ENCODE data around the gene CNDP1.
"Not testable (repeated sequence)": the region's sequence is repeated elsewhere in the genome, so short reads cannot be mapped to it uniquely, and the experiment has no call there.

The CNDP1 gene

GRCh38 chr18:74562775-74563174 is 28.5 kb downstream of the CNDP1 start:
- H3K9me3 Mint-ChIP-seq = peaks cover 9% of the 10 kb centered on the region
- no peak overlapping the region for H3K27ac Mint-ChIP-seq
- peaks cover 2% of the 10 kb centered on the region for H3K36me3 Mint-ChIP-seq (ENCODE audit: low read depth)
- no peaks in the 10 kb centered on the region for H3K4me1 Mint-ChIP-seq (ENCODE audit: low read depth)
- DNase-seq = no peak
- peaks cover 5% of the 10 kb centered on the region for H3K27me3 Mint-ChIP-seq
- no peak overlapping the region for H3K4me3 Mint-ChIP-seq

DNA sequence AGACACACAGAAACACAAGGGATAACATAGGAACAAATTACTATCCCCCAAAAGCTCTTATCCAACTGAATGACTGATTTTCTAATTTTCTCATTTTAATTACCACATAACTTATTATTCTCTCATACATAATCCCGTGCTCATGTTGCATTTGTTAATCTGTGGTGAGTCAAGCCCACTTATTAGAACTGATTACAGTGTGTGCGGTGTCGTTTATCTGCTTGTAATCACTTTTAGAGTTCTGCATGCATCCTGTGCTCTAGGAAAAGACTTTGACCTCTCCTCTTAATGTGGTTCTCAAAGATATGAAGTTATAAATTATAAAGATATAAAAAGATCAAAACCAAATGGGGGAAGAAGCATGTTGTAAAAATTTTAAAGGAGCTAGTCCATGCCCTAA is 29.7 kb downstream of the CNDP1 start:
- no peak for DNase-seq
- Mint-ChIP-seq H3K27ac (no peak overlapping the region), H3K4me1 (ENCODE audit: low read depth) (no peaks in the 10 kb centered on the region), H3K27me3 (peaks cover 9% of the 10 kb centered on the region), H3K4me3 (no peak overlapping the region), H3K36me3 (ENCODE audit: low read depth) (peaks cover 2% of the 10 kb centered on the region), H3K9me3 (peaks cover 9% of the 10 kb centered on the region)

DNA sequence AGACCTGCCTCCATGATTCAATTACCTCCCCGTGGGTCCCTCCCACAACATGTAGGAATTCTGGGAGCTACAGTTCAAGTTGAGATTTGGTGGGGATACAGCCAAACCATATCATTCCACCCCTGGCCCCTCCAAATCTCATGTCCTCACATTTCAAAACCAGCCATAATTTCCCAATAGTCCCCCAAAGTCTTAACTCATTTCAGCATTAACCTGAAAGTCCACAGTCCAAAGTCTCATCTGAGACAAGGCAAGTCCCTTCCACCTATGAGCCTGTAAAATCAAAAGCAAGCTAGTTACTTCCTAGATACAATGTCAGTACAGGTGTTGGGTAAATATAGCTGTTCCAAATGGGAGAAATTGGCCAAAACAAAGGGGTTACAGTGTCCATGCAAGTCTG is 30.9 kb downstream of the CNDP1 start:
- H3K27ac Mint-ChIP-seq; H3K9me3 Mint-ChIP-seq; DNase-seq; H3K27me3 Mint-ChIP-seq; H3K4me1 Mint-ChIP-seq (ENCODE audit: low read depth); H3K4me3 Mint-ChIP-seq; H3K36me3 Mint-ChIP-seq (ENCODE audit: low read depth): not testable (repeated sequence)

DNA sequence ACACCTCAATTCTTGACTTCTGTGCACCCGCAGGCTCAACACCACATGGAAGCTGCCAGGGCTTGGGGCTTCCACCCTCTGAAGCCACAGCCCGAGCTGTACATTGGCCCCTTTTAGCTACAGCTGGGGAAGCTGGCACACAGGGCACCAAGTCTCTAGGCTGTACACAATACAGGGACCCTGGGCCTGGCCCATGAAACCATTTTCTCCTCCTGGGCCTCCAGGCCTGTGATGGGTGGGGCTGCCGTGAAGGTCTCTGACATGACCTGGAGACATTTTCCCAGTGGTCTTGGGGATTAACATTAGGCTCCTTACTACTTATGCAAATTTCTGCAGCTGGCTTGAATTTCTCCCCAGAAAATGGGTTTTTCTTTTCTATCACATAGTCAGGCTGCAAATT is 31.7 kb downstream of the CNDP1 start:
- not testable (repeated sequence) for H3K27me3 Mint-ChIP-seq; H3K9me3 Mint-ChIP-seq; DNase-seq; H3K27ac Mint-ChIP-seq; H3K36me3 Mint-ChIP-seq (ENCODE audit: low read depth); H3K4me3 Mint-ChIP-seq; H3K4me1 Mint-ChIP-seq (ENCODE audit: low read depth)

DNA sequence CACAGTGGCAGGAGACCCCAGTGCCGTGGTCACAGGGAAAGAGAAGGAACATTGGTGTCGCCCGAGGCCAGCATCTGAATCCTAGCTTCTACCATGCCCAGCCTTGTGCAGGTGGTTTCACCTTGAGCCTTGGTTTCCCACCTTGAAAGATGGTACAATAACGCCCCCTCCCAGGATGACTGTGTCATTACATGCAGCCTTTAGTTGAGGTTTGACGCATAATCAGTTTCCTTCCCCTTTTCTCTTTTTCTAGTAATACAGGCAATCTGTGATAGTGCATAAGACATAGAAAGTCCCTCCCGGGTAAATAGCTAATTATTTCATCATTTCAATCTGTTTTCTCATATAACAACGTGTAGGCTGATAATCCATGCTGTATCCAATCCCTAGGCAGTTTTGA is 33.5 kb downstream of the CNDP1 start:
- no peak for DNase-seq
- peaks cover 9% of the 10 kb centered on the region for H3K27me3 Mint-ChIP-seq
- H3K27ac Mint-ChIP-seq = no peak overlapping the region

GRCh38 chr18:74569401-74569800 is 35.1 kb downstream of the CNDP1 start:
- DNase-seq = no peak
- H3K4me1 Mint-ChIP-seq (ENCODE audit: low read depth) = peaks cover 2% of the 10 kb centered on the region
- H3K27me3 Mint-ChIP-seq = peaks cover 9% of the 10 kb centered on the region
- H3K36me3 Mint-ChIP-seq (ENCODE audit: low read depth) = peaks cover 2% of the 10 kb centered on the region
- no peak overlapping the region for H3K27ac Mint-ChIP-seq
- H3K4me3 Mint-ChIP-seq = no peak overlapping the region
- H3K9me3 Mint-ChIP-seq = peaks cover 9% of the 10 kb centered on the region

More for the DNA sequence above, 33.5 kb downstream of the CNDP1 start:
- Mint-ChIP-seq H3K4me1 (ENCODE audit: low read depth) (no peaks in the 10 kb centered on the region), H3K4me3 (no peak overlapping the region), H3K9me3 (peaks cover 9% of the 10 kb centered on the region), H3K36me3 (ENCODE audit: low read depth) (peaks cover 2% of the 10 kb centered on the region)

DNA sequence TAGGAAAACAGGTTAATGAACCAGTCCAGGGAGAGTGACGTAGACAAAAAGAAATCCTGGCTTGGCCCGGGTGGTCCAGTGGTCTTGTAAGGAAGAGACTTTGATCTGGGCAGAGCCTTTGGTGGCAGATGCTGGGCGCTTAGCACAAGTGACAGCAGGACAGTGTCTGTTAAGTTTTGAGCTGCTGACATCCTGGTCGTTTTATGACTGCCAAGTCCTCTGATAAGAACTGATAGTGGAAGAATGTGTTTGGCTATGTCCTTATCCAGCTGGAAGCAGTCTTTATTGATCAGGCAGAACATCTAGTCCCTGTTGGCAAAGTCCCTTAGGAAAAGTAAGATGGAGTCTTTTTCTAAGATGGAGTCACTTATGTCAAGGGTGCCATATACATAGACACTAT is 36.0 kb downstream of the CNDP1 start:
- Mint-ChIP-seq H3K36me3 (ENCODE audit: low read depth) (peaks cover 2% of the 10 kb centered on the region), H3K9me3 (peaks cover 9% of the 10 kb centered on the region), H3K4me3 (no peak overlapping the region), H3K4me1 (ENCODE audit: low read depth) (peaks cover 6% of the 10 kb centered on the region), H3K27ac (no peak overlapping the region), H3K27me3 (peaks cover 9% of the 10 kb centered on the region)
- DNase-seq = no peak

DNA sequence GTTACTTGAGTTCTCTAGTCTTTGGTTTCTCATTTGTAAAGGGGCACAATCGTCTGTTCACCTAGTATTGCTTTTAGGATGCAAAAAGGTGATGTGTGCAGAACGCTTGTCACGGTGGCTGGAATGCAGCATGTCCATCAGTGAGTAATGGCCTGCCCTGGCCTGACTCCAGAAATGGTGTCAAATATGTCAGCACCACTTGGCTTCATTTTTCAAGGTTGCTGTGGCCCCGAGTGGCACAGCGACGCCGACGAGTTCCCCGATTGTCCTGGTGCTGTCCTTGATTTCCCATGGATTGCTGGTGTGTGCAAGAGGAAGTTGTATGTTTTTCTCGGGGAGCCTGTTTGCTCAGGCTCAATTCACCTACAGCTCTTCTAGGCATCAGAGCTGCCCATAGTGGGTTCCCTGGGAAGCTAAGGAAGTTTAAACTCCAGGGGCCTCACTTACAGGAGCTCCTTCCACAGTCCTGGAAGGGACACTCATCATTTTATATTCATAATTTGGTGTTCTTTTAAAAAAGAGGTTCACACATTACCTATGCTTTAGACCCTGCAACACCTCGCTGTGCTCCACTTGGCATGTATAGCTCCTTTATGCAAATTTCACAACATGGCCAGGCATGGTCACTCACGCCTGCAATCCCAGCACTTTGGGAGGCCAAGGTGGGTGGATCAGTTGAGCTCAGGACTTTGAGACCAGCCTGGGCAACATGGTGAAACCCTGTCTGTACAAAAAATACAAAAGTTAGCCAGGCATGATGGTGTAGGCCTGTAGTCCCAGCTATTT is 37.8 kb downstream of the CNDP1 start:
- DNase-seq = no peak
- Mint-ChIP-seq H3K27ac (no peak overlapping the region), H3K4me3 (no peak overlapping the region), H3K36me3 (ENCODE audit: low read depth) (no peaks in the 10 kb centered on the region), H3K27me3 (peaks cover 5% of the 10 kb centered on the region), H3K4me1 (ENCODE audit: low read depth) (peaks cover 6% of the 10 kb centered on the region), H3K9me3 (peaks cover 2% of the 10 kb centered on the region)

DNA sequence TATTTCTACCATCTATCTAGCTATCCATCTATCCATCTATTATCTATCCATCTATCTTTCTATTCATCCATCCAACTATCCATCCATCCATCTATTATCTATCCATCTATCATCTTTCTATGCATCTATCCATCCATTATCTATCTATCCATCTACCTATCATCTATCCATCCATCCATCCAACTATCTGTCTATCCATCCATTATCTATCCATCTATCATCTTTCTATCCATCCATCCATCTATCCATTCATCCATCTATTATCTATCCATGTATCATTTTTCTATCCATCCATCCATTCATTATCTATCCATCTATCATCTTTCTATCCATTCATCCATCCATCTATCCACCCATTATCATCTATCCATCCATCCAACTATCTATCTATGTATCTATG is 38.8 kb downstream of the CNDP1 start:
- no peak for DNase-seq
- Mint-ChIP-seq H3K27me3 (peaks cover 3% of the 10 kb centered on the region), H3K9me3 (no peaks in the 10 kb centered on the region), H3K4me1 (ENCODE audit: low read depth) (peaks cover 6% of the 10 kb centered on the region), H3K27ac (no peak overlapping the region), H3K36me3 (ENCODE audit: low read depth) (no peaks in the 10 kb centered on the region), H3K4me3 (no peak overlapping the region)

DNA sequence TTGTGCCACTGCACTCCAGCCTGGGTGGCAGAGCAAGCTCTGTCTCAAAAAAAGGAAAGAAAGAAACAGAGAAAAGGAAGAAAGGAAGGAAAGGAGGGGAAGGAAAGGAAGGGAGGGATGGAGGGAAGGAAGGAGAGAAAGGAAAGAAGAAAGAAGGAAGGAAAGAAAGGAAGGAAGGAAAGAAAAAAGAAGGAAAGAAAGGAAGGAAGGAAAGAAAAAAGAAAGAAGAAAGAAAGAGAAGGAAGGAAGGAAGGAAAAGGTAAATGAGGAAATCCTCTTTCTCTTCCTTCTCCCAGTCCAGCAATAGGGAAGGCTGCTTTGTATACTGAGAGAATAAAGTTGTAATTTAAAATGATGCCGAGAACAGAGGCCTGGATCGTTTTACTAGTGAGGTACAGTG is 40.6 kb downstream of the CNDP1 start:
- Mint-ChIP-seq H3K36me3 (ENCODE audit: low read depth) (no peaks in the 10 kb centered on the region), H3K27ac (no peak overlapping the region), H3K27me3 (peaks cover 7% of the 10 kb centered on the region), H3K9me3 (no peaks in the 10 kb centered on the region), H3K4me1 (ENCODE audit: low read depth) (peaks cover 6% of the 10 kb centered on the region), H3K4me3 (no peak overlapping the region)
- no peak for DNase-seq

GRCh38 chr18:74577019-74577418 is 42.7 kb downstream of the CNDP1 start:
- Mint-ChIP-seq H3K27ac (no peak overlapping the region), H3K36me3 (ENCODE audit: low read depth) (no peaks in the 10 kb centered on the region), H3K9me3 (no peaks in the 10 kb centered on the region), H3K27me3 (peaks cover 20% of the 10 kb centered on the region), H3K4me3 (no peak overlapping the region), H3K4me1 (ENCODE audit: low read depth) (peaks cover 6% of the 10 kb centered on the region)
- no peak for DNase-seq

- Mint-ChIP-seq H3K4me3 (no peak overlapping the region), H3K9me3 (no peaks in the 10 kb centered on the region), H3K27me3 (peaks cover 33% of the 10 kb centered on the region), H3K27ac (no peak overlapping the region), H3K4me1 (ENCODE audit: low read depth) (peaks cover 2% of the 10 kb centered on the region), H3K36me3 (ENCODE audit: low read depth) (no peaks in the 10 kb centered on the region)
- DNase-seq = no peak
These were observed 45.3 kb downstream of the CNDP1 start for GRCh38 chr18:74579496-74580065.

DNA sequence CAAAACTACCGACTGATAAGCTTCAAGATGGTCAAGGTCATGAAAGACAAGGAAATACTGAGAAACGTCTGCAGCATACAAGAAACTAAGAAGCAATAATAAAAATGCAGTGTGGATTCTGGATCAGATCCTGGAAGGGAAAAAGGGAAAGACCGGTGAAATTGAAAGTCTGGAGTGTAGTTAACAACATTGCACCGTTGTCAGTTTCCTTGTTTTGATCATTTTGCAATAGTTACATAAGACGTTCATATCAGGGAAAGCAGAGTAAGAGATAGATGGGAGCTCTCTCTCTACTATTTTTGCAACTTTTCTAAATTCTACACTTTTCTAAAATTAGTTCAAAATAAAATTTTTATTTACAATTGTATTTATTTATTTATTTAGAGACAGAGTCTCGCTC is 48.3 kb downstream of the CNDP1 start:
- Mint-ChIP-seq H3K36me3 (ENCODE audit: low read depth) (no peaks in the 10 kb centered on the region), H3K4me1 (ENCODE audit: low read depth) (no peaks in the 10 kb centered on the region), H3K27me3 (peaks cover 37% of the 10 kb centered on the region), H3K9me3 (no peaks in the 10 kb centered on the region), H3K4me3 (no peak overlapping the region), H3K27ac (no peak overlapping the region)
- no peak for DNase-seq

DNA sequence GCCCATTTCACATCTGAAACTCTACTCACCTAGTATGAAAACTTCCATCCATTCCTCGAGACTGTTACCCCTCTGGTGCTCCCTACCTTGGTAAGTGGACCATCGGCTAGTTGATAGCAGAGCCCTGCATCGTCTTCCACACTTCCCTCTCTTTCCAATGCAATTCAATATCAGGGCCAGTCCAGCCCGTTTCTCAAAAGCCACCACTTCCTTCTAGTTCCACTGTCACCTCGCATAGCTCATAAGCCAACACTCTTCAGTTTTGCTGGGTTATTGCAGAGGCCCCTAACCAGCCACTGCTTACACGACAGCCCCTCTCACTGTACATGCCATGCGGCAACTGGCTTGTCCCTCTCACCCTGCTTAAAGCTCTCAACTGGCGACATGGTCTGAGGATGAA is 53.1 kb downstream of the CNDP1 start:
- peaks cover 15% of the 10 kb centered on the region for H3K27me3 Mint-ChIP-seq

DNA sequence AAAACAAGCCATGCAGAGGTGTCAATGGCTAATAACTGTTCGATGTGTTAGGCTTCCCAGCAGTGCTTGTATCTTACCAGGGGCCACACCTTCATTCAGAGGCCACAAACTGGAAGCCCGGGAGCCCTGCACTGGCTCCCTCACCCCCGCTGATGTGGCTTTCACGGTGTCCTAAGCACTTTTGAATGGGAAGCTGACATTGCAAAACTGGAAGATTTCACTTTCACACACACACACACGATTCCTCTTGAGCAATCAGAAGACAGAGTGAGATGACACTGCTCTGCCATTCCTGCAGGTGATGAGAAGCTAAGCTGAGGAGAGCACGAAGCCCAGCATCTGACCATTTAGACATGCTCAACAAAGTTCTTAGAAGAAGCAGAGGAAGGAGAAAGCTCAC is 54.7 kb downstream of the CNDP1 start:
- H3K4me1 Mint-ChIP-seq (ENCODE audit: low read depth) = peaks cover 29% of the 10 kb centered on the region
- H3K9me3 Mint-ChIP-seq = peaks cover 2% of the 10 kb centered on the region
- no peak overlapping the region for H3K27ac Mint-ChIP-seq
- H3K27me3 Mint-ChIP-seq = peaks cover 4% of the 10 kb centered on the region
- H3K36me3 Mint-ChIP-seq (ENCODE audit: low read depth) = peaks cover 20% of the 10 kb centered on the region
- H3K4me3 Mint-ChIP-seq = no peak overlapping the region
- no peak for DNase-seq

More for the DNA sequence above, 53.1 kb downstream of the CNDP1 start:
- Mint-ChIP-seq H3K27ac (no peak overlapping the region), H3K36me3 (ENCODE audit: low read depth) (peaks cover 4% of the 10 kb centered on the region), H3K4me3 (no peak overlapping the region), H3K9me3 (no peaks in the 10 kb centered on the region), H3K4me1 (ENCODE audit: low read depth) (peaks cover 19% of the 10 kb centered on the region)
- DNase-seq = no peak

Measured in activated T-cell treated with anti-CD3 and anti-CD28 coated beads, Interleukin-2, amount 50 U/mL, for 24 hours (primary cell).